Thyroid gland (tissue), 4 donors: ENCODE results near the gene TOMM40.

ENCODE experiments used
- POLR2A ChIP-seq, 2 donors: fragments of 450-650 bp; IDR thresholded peaks; one replicate each; pipeline ENCODE4 v1.6.1; 2017; ENCODE audit warnings: antibody characterized with exemption in 2 of 2, mild to moderate bottlenecking in 2 of 2, moderate library complexity in 1 of 2
- TF ChIP-seq, protein P1 (sequence below), 6 experiments: fragments of 200-600 bp in 3 of 6; fragments of 450-650 bp in 3 of 6; sonication (generic) in 3 of 6; IDR thresholded peaks; one replicate each; pipeline ENCODE4 v1.5.1; 2016 to 2019; ENCODE audit warnings: antibody characterized with exemption in 6 of 6, mild to moderate bottlenecking in 2 of 6, inconsistent platforms in 1 of 6, moderate library complexity in 1 of 6

DNA sequence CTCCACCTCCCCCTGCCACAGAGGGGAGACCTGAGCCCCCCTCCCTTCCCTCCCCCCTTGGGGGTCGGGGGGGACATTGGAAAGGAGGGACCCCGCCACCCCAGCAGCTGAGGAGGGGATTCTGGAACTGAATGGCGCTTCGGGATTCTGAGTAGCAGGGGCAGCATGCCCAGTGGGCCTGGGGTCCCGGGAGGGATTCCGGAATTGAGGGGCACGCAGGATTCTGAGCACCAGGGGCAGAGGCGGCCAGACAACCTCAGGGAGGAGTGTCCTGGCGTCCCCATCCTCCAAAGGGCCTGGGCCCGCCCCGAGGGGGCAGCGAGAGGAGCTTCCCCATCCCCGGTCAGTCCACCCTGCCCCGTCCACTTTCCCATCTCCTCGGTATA is 12.2 kb downstream of the TOMM40 start:
- TF ChIP-seq, protein P1, sequence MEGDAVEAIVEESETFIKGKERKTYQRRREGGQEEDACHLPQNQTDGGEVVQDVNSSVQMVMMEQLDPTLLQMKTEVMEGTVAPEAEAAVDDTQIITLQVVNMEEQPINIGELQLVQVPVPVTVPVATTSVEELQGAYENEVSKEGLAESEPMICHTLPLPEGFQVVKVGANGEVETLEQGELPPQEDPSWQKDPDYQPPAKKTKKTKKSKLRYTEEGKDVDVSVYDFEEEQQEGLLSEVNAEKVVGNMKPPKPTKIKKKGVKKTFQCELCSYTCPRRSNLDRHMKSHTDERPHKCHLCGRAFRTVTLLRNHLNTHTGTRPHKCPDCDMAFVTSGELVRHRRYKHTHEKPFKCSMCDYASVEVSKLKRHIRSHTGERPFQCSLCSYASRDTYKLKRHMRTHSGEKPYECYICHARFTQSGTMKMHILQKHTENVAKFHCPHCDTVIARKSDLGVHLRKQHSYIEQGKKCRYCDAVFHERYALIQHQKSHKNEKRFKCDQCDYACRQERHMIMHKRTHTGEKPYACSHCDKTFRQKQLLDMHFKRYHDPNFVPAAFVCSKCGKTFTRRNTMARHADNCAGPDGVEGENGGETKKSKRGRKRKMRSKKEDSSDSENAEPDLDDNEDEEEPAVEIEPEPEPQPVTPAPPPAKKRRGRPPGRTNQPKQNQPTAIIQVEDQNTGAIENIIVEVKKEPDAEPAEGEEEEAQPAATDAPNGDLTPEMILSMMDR (IDR thresholded peaks at IDR 0.05) = no peak
- TF ChIP-seq POLR2A (IDR thresholded peaks at IDR 0.05) = no peak
